SH-SY5Y (cell line): ENCODE results near the gene C17orf75.

Experiments used
- GATA2 ChIP-seq: IDR thresholded peaks from 2 replicates; pipeline ENCODE4 v1.6.1; 2011; ENCODE audit warnings: mild to moderate bottlenecking, low read depth, low read length
- GATA3 ChIP-seq: IDR thresholded peaks from 2 replicates; pipeline ENCODE4 v1.6.1; 2011; ENCODE audit warnings: low read depth, mild to moderate bottlenecking, low read length, moderate library complexity

GRCh38 chr17:32335046-32335445 lies 6.9 kb downstream of the C17orf75 start:
- TF ChIP-seq GATA2 (no peak), GATA3 (no peak)
